Psoas muscle (tissue), 8 donors: Measurements from ENCODE around the gene PDZD8. TPM values are rescaled to one million over a fixed set of nuclear protein-coding genes. Genes with fewer than 3 reads are reported as not detected.

Source experiments
- ATAC-seq, 4 donors: fragments of 200-7000 bp; cut with Tn5 transposase; one replicate each; pipeline ENCODE4 v1.9.1; 2020; ENCODE audit warnings: moderate library complexity in 3 of 4, mild to moderate bottlenecking in 2 of 4
- DNase-seq, 2 donors: peaks; one replicate each; pipeline ENCODE4 v3.0.0-alpha.2; 2020
- H3K27ac ChIP-seq: fragments of 200-600 bp; one replicate; pipeline ENCODE4 v1.8.0; 2022
- H3K27me3 ChIP-seq, 3 donors: fragments of 200-600 bp in 1 of 3; one replicate each; pipeline versions ENCODE4 v1.6.1 to v1.8.0; 2013 to 2022; ENCODE audit warnings: low read length in 2 of 3, mild to moderate bottlenecking in 2 of 3, moderate library complexity in 1 of 3; ENCODE audit not compliant: insufficient read depth in 3 of 3
- H3K36me3 ChIP-seq, 2 donors: fragments of 200-600 bp in 1 of 2; one replicate each; pipeline versions ENCODE4 v1.6.1 to v1.8.0; 2013 to 2022; ENCODE audit warnings: low read depth in 1 of 2, mild to moderate bottlenecking in 1 of 2, moderate library complexity in 1 of 2; ENCODE audit not compliant: insufficient read depth in 1 of 2
- H3K4me1 ChIP-seq: fragments of 200-600 bp; one replicate; pipeline ENCODE4 v1.8.0; 2022
- H3K4me3 ChIP-seq: fragments of 200-600 bp; one replicate; pipeline ENCODE4 v1.8.0; 2022; ENCODE audit warnings: mild to moderate bottlenecking
- H3K9me3 ChIP-seq: fragments of 200-600 bp; one replicate; pipeline ENCODE4 v1.8.0; 2022
- CTCF ChIP-seq: fragments of 200-600 bp; IDR thresholded peaks from one replicate; pipeline ENCODE4 v1.8.0; 2022; ENCODE audit warnings: antibody characterized with exemption
- WGBS, 3 donors: extraction: QIAGEN DNeasy Blood & Tissue Kit; methylation state at CpG; one replicate each; pipeline versions ENCODE4 v1.1.6 to v1.1.7; 2013; 5-methylcytosine and 5-hydroxymethylcytosine counted together
- intact Hi-C, 2 donors: fragments of 100-400 bp; cut with DNase I; formaldehyde crosslinking; loops; one replicate each; pipeline versions ENCODE4 v1.11.0 to v1.14.2; 2022
- polyA plus RNA-seq, 3 donors: library from polyadenylated mRNA; stranded (reverse); fragments of 200-250 nt; gene quantifications; one replicate each; pipeline ENCODE4 v1.2.3, GENCODE V29; 2013
- total RNA-seq, 4 donors: library from RNA; stranded (reverse); fragmentation: NEBNext Ultra II Directional in 2 of 4; extraction: Animal tissue kit (Norgen Biotek cat#: 25700) in 2 of 4; gene quantifications; one replicate each; pipeline versions ENCODE4 v1.2.1 to v1.2.4, GENCODE V29; 2021 to 2023
- donor health status: healthy with polysubstance abuse.
- donor health status: DM: no; HTN: no; CAD: no; lungs with moderate emphysema.
- donor health status: Bipolar disorder and iron deficiency.
- donor health status: healthy.
- donor health status: DM: yes; HTN: yes; CAD: no.
- donor health status: DM: no; HTN: no; CAD: no.
- donor health status: DM: no; HTN: no; CAD: no.
- donor health status: DM: yes; HTN: yes; CAD: no.

PDZD8 gene
- total and polyA plus RNA-seq, 7 donors: 3.3 to 20.3 (median 19.1) TPM

- no peak for DNase-seq
- no peaks in the 10 kb centered on the region for H3K4me1 ChIP-seq
- intact Hi-C loops: no loop called here
- WGBS, 3 donors: 82 to 94% (median 88%) methylated on average over 2 of the region's 2 CpGs
- no peak for ATAC-seq
- H3K36me3 ChIP-seq: no peaks in the 10 kb centered on the region
- H3K27ac ChIP-seq: no peak overlapping the region
- no peak for TF ChIP-seq CTCF
- H3K4me3 ChIP-seq: no peak overlapping the region
- H3K27me3 ChIP-seq: peaks cover 0 to 12% (median 4%) of the 10 kb centered on the region in 3 donors
- H3K9me3 ChIP-seq: no peaks in the 10 kb centered on the region
Measured at GRCh38 chr10:117386805-117387204, 11.6 kb upstream of the PDZD8 start.

- no peaks in the 10 kb centered on the region for H3K9me3 ChIP-seq
- no peaks in the 10 kb centered on the region for H3K4me1 ChIP-seq
- no peak for ATAC-seq
- 49 to 100% (median 92%) methylated on average over 1 of the region's 1 CpG for WGBS, 3 donors
- intact Hi-C loops: no loop called here
- no peak for DNase-seq
- peaks cover 0 to 37% (median 0%) of the 10 kb centered on the region in 3 donors for H3K27me3 ChIP-seq
- no peak overlapping the region for H3K27ac ChIP-seq
- no peak overlapping the region for H3K4me3 ChIP-seq
- no peak for TF ChIP-seq CTCF
- no peaks in the 10 kb centered on the region for H3K36me3 ChIP-seq
Measured at GRCh38 chr10:117382861-117383260, 7.6 kb upstream of the PDZD8 start.

- WGBS, 3 donors: 0 to 1% (median 0%) methylated on average over 60 to 92 of the region's 92 CpGs
- H3K27ac ChIP-seq: peak overlapping the region; percentile 87
- intact Hi-C loops: no loop called here
- H3K4me3 ChIP-seq: peak overlapping the region; percentile 90
- no peak for TF ChIP-seq CTCF
- H3K4me1 ChIP-seq: peaks cover 30% of the 10 kb centered on the region
- peaks cover 0 to 13% (median 0%) of the 10 kb centered on the region in 3 donors for H3K27me3 ChIP-seq
- peak in 1 of 2 donors; percentile 63 for DNase-seq
- no peaks in the 10 kb centered on the region for H3K9me3 ChIP-seq
- H3K36me3 ChIP-seq: no peaks in the 10 kb centered on the region
- peak; percentile 27 to 33 (median 29) for ATAC-seq
Measured at GRCh38 chr10:117374506-117375359, 507 bp downstream of the PDZD8 start.

GRCh38 chr10:117373823-117374505 is 1.3 kb downstream of the PDZD8 start:
- Histone ChIP-seq H3K36me3 (no peaks in the 10 kb centered on the region), H3K9me3 (no peaks in the 10 kb centered on the region), H3K27me3 (peaks cover 0 to 8% (median 0%) of the 10 kb centered on the region in 3 donors), H3K27ac (peak overlapping the region; percentile 87), H3K4me1 (peaks cover 30% of the 10 kb centered on the region), H3K4me3 (peak overlapping the region; percentile 90)
- ATAC-seq: peak; percentile 39 to 66 (median 61)
- DNase-seq: peak; percentile 55 to 77
- TF ChIP-seq CTCF: no peak
- WGBS, 3 donors: 0 to 1% (median 1%) methylated on average over 31 of the region's 31 CpGs
- intact Hi-C loops: no loop called here
